GM23338 (cell line): ENCODE results near the gene FGF9. TPM values are rescaled to one million over a fixed set of nuclear protein-coding genes. Genes with fewer than 3 reads are reported as not detected.

ENCODE experiments used
- ATAC-seq: fragments of 200-7000 bp; cut with Tn5 transposase; 3 replicates; pipeline ENCODE4 v1.9.1; 2020
- DNase-seq: peaks from one replicate; pipeline ENCODE4 v3.0.0-alpha.2; 2015; ENCODE audit warnings: low spot score
- H2AFZ ChIP-seq: fragments of 200-600 bp; sonication (generic); 2 replicates; pipeline ENCODE4 v1.8.0; 2016; ENCODE audit warnings: antibody characterized with exemption, mild to moderate bottlenecking, moderate library complexity
- H3F3A ChIP-seq: fragments of 200-600 bp; sonication (generic); replicated peaks from 2 replicates; pipeline ENCODE4 v1.8.0; 2017; ENCODE audit warnings: antibody characterized with exemption, mixed run types, low read depth
- H3K27ac ChIP-seq: fragments of 200-600 bp; sonication (generic); 2 replicates; pipeline ENCODE4 v1.6.1; 2016; ENCODE audit warnings: low read depth
- H3K27me3 ChIP-seq: fragments of 200-600 bp; sonication (generic); 2 replicates; pipeline ENCODE4 v1.8.0; 2016; ENCODE audit warnings: mild to moderate bottlenecking, mixed run types, moderate library complexity; ENCODE audit not compliant: insufficient read depth
- H3K36me3 ChIP-seq: fragments of 200-600 bp; sonication (generic); 2 replicates; pipeline ENCODE4 v1.8.0; 2016; ENCODE audit warnings: mild to moderate bottlenecking; ENCODE audit not compliant: insufficient read depth
- H3K4me1 ChIP-seq: fragments of 200-600 bp; sonication (generic); 2 replicates; pipeline ENCODE4 v1.8.0; 2016; ENCODE audit warnings: mild to moderate bottlenecking, moderate library complexity; ENCODE audit not compliant: insufficient read depth
- H3K4me2 ChIP-seq: fragments of 200-600 bp; sonication (generic); 2 replicates; pipeline ENCODE4 v1.7.1; 2017; ENCODE audit warnings: mixed run types
- H3K4me3 ChIP-seq: fragments of 200-600 bp; sonication (generic); 2 replicates; pipeline ENCODE4 v1.6.1; 2016; ENCODE audit warnings: mixed run types
- H3K79me2 ChIP-seq: fragments of 200-600 bp; sonication (generic); replicated peaks from 2 replicates; pipeline ENCODE4 v1.8.0; 2017; ENCODE audit warnings: mild to moderate bottlenecking; ENCODE audit not compliant: insufficient read depth
- H3K9me2 ChIP-seq: fragments of 200-600 bp; sonication (generic); 2 replicates; pipeline ENCODE4 v1.8.0; 2017; ENCODE audit not compliant: insufficient read depth
- H4K20me1 ChIP-seq: fragments of 200-600 bp; sonication (generic); replicated peaks from 2 replicates; pipeline ENCODE4 v1.8.0; 2017; ENCODE audit warnings: mild to moderate bottlenecking; ENCODE audit not compliant: insufficient read depth
- H3K27ac Mint-ChIP-seq: 2 replicates; pipeline ENCODE4 v1.8.0; 2020; ENCODE audit warnings: inconsistent platforms, mild to moderate bottlenecking, moderate library complexity, mixed read lengths
- H3K27me3 Mint-ChIP-seq: 3 replicates; pipeline ENCODE4 v1.8.0; 2022; ENCODE audit warnings: low read depth, mild to moderate bottlenecking, moderate library complexity, mixed read lengths, inconsistent platforms; ENCODE audit not compliant: insufficient read depth, poor library complexity
- H3K36me3 Mint-ChIP-seq: 3 replicates; pipeline ENCODE4 v1.8.0; 2021; ENCODE audit warnings: low read depth, mild to moderate bottlenecking, inconsistent platforms, moderate library complexity, mixed read lengths
- H3K4me1 Mint-ChIP-seq: 3 replicates; pipeline ENCODE4 v1.8.0; 2020; ENCODE audit warnings: mild to moderate bottlenecking, inconsistent platforms, mixed read lengths
- H3K4me3 Mint-ChIP-seq: 3 replicates; pipeline ENCODE4 v1.8.0; 2021; ENCODE audit warnings: moderate library complexity, mild to moderate bottlenecking, inconsistent platforms, mixed read lengths
- H3K9me3 Mint-ChIP-seq: 3 replicates; pipeline ENCODE4 v1.8.0; 2020; ENCODE audit warnings: moderate library complexity, mild to moderate bottlenecking, inconsistent platforms, mixed read lengths
- CREB1 ChIP-seq: fragments of 250-450 bp; sonication (Bioruptor Pico); IDR thresholded peaks from 2 replicates; pipeline ENCODE4 v1.5.0; 2020; ENCODE audit warnings: low read depth, mild to moderate bottlenecking, moderate library complexity
- EZH2 ChIP-seq: fragments of 200-600 bp; sonication (generic); IDR thresholded peaks from one replicate; pipeline ENCODE4 v1.8.0; 2017; ENCODE audit warnings: antibody characterized with exemption, mild to moderate bottlenecking, low read depth; ENCODE audit not compliant: unreplicated experiment
- EZH2phosphoT487 ChIP-seq: fragments of 200-600 bp; sonication (generic); IDR thresholded peaks from one replicate; pipeline ENCODE4 v1.8.1; 2018; ENCODE audit warnings: antibody characterized with exemption; ENCODE audit not compliant: unreplicated experiment
- JUNB ChIP-seq: IDR thresholded peaks from one replicate; pipeline ENCODE4 v1.6.1; 2016; ENCODE audit warnings: antibody characterized with exemption; ENCODE audit not compliant: unreplicated experiment
- NANOG ChIP-seq: IDR thresholded peaks from 2 replicates; pipeline ENCODE4 v1.6.1; 2016; ENCODE audit warnings: antibody characterized with exemption, borderline replicate concordance
- POLR2AphosphoS5 ChIP-seq: IDR thresholded peaks from 2 replicates; pipeline ENCODE4 v1.6.1; 2016; ENCODE audit warnings: antibody characterized with exemption, low read depth
- STAT1 ChIP-seq: IDR thresholded peaks from one replicate; pipeline ENCODE4 v1.6.1; 2016; ENCODE audit warnings: antibody characterized with exemption; ENCODE audit not compliant: unreplicated experiment
- polyA plus RNA-seq: library from polyadenylated mRNA; unstranded; fragments of >200 nt; fragmentation: Nextera tagmentation; extraction: Ambion mirVana; gene quantifications from 2 replicates; pipeline ENCODE4 v1.2.1, GENCODE V29; 2016
- total RNA-seq: library from RNA; depleted of rRNA; stranded (reverse); fragments of >200 nt; shearing (Covaris generic); gene quantifications from 2 replicates; pipeline ENCODE4 v1.2.3, GENCODE V29; 2014
- TF ChIP-seq, protein P1 (sequence below), 2 experiments: fragments of 200-600 bp in 1 of 2; sonication (generic) in 1 of 2; conservative IDR thresholded peaks; 2 replicates each; pipeline versions ENCODE4 v1.5.1 to v1.6.1; 2016 to 2017; ENCODE audit warnings: antibody characterized with exemption in 2 of 2, low read depth in 2 of 2, mild to moderate bottlenecking in 2 of 2, moderate library complexity in 1 of 2
- TF ChIP-seq, protein P2 (sequence below): IDR thresholded peaks from one replicate; pipeline ENCODE4 v1.6.1; 2018; ENCODE audit warnings: antibody characterized with exemption; ENCODE audit not compliant: unreplicated experiment
- TF ChIP-seq, protein P3 (sequence below): IDR thresholded peaks from 2 replicates; pipeline ENCODE4 v1.6.1; 2016; ENCODE audit warnings: antibody characterized with exemption

FGF9 gene
- total and polyA plus RNA-seq, 2 experiments from 2014 or later = 0.27 TPM; not detected in 1

DNA sequence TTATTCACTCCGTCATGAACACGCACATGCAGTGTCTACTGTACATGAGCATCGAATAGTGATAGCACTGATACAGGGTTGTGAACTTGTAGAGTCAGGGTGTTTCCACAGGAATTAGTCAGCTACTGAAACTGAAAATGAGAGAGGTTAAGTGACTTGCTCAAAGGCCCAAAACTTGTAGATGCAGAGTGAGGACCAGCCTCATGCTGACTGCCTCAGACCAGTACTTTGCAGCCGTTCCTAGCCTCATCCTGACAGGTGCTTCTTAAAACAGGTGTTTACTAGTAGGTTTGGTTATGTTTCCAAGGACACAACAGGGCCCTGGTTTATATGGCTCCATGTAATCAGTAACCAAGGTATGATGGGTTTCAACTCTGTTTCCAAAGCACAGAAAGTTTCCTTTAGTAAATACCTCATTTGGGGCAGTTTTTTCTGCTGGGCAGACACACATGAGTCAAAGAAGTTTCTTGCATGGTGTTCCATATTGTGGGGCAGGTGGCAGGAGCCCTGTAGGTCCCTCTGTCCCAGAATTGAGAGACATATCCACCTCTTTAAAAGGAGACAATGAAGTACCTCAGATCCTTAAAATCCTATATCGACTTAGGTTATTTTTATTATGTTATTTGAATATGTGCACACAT, 16.0 kb downstream of the FGF9 start:
- H3K9me2 ChIP-seq = no peaks in the 10 kb centered on the region
- no peak for DNase-seq
- H3K4me2 ChIP-seq = no peak overlapping the region
- TF ChIP-seq NANOG = no peak
- no peak for TF ChIP-seq POLR2AphosphoS5
- no peak for TF ChIP-seq JUNB
- TF ChIP-seq STAT1 = no peak
- H3K4me1 ChIP-seq = no peaks in the 10 kb centered on the region
- H3K36me3 Mint-ChIP-seq = no peaks in the 10 kb centered on the region
- H3K9me3 Mint-ChIP-seq = no peaks in the 10 kb centered on the region
- no peak overlapping the region for H3K4me3 Mint-ChIP-seq
- no peaks in the 10 kb centered on the region for H3K79me2 ChIP-seq
- no peaks in the 10 kb centered on the region for H3K36me3 ChIP-seq
- 0 out of 3 replicates have a peak, but pooled peaks cover 3% of the 10 kb centered on the region for H3K4me1 Mint-ChIP-seq
- H3K27ac ChIP-seq = no peak overlapping the region
- H2AFZ ChIP-seq = no peak overlapping the region
- no peaks in the 10 kb centered on the region for H4K20me1 ChIP-seq
- no peaks in the 10 kb centered on the region for H3K27me3 ChIP-seq
- H3F3A ChIP-seq = no peaks in the 10 kb centered on the region
- no peak overlapping the region for H3K27ac Mint-ChIP-seq
- H3K4me3 ChIP-seq = no peak overlapping the region
- peaks cover 3% of the 10 kb centered on the region for H3K27me3 Mint-ChIP-seq
- ATAC-seq = no peak

DNA sequence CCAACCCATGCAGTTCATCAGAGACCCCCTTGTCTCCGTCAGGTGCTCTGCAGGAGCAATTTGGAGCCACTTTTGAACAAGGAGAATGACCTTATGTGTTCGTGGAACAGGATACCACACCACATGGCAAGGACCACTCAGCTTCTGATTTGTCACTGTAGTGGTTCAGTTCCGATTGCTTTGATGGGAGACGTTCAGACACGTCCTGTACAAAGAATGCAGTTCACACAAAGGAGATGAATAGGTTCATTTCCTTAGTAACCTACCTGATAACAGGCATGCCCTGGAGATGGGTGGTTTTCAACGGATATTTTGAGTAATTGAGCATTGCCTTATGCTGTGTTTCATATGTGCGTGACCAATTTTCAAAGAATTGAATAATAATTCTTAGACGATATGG, 17.2 kb downstream of the FGF9 start:
- H3F3A ChIP-seq = no peaks in the 10 kb centered on the region
- H3K36me3 ChIP-seq = no peaks in the 10 kb centered on the region
- ATAC-seq (no peak), DNase-seq (no peak)
- no peaks in the 10 kb centered on the region for H4K20me1 ChIP-seq
- H3K9me2 ChIP-seq = no peaks in the 10 kb centered on the region
- H2AFZ ChIP-seq = peak overlapping the region; percentile 69; the same call in 1 of the 2 replicates
- 0 out of 3 replicates have a peak, but pooled peaks cover 3% of the 10 kb centered on the region for H3K4me1 Mint-ChIP-seq
- peaks cover 3% of the 10 kb centered on the region for H3K27me3 Mint-ChIP-seq
- no peaks in the 10 kb centered on the region for H3K79me2 ChIP-seq
- no peak overlapping the region for H3K4me2 ChIP-seq
- no peaks in the 10 kb centered on the region for H3K36me3 Mint-ChIP-seq
- H3K27me3 ChIP-seq = no peaks in the 10 kb centered on the region
- no peak overlapping the region for H3K27ac ChIP-seq
- H3K27ac Mint-ChIP-seq = no peak overlapping the region
- H3K9me3 Mint-ChIP-seq = no peaks in the 10 kb centered on the region
- H3K4me1 ChIP-seq = no peaks in the 10 kb centered on the region
- H3K4me3 ChIP-seq = no peak overlapping the region
- no peak overlapping the region for H3K4me3 Mint-ChIP-seq
- TF ChIP-seq, protein P1, sequence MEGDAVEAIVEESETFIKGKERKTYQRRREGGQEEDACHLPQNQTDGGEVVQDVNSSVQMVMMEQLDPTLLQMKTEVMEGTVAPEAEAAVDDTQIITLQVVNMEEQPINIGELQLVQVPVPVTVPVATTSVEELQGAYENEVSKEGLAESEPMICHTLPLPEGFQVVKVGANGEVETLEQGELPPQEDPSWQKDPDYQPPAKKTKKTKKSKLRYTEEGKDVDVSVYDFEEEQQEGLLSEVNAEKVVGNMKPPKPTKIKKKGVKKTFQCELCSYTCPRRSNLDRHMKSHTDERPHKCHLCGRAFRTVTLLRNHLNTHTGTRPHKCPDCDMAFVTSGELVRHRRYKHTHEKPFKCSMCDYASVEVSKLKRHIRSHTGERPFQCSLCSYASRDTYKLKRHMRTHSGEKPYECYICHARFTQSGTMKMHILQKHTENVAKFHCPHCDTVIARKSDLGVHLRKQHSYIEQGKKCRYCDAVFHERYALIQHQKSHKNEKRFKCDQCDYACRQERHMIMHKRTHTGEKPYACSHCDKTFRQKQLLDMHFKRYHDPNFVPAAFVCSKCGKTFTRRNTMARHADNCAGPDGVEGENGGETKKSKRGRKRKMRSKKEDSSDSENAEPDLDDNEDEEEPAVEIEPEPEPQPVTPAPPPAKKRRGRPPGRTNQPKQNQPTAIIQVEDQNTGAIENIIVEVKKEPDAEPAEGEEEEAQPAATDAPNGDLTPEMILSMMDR (conservative IDR thresholded peaks at IDR 0.05; ENCODE audit: low read depth in 2 of 2) = no peak
- no peak for TF ChIP-seq STAT1
- no peak for TF ChIP-seq EZH2phosphoT487
- TF ChIP-seq, protein P2, sequence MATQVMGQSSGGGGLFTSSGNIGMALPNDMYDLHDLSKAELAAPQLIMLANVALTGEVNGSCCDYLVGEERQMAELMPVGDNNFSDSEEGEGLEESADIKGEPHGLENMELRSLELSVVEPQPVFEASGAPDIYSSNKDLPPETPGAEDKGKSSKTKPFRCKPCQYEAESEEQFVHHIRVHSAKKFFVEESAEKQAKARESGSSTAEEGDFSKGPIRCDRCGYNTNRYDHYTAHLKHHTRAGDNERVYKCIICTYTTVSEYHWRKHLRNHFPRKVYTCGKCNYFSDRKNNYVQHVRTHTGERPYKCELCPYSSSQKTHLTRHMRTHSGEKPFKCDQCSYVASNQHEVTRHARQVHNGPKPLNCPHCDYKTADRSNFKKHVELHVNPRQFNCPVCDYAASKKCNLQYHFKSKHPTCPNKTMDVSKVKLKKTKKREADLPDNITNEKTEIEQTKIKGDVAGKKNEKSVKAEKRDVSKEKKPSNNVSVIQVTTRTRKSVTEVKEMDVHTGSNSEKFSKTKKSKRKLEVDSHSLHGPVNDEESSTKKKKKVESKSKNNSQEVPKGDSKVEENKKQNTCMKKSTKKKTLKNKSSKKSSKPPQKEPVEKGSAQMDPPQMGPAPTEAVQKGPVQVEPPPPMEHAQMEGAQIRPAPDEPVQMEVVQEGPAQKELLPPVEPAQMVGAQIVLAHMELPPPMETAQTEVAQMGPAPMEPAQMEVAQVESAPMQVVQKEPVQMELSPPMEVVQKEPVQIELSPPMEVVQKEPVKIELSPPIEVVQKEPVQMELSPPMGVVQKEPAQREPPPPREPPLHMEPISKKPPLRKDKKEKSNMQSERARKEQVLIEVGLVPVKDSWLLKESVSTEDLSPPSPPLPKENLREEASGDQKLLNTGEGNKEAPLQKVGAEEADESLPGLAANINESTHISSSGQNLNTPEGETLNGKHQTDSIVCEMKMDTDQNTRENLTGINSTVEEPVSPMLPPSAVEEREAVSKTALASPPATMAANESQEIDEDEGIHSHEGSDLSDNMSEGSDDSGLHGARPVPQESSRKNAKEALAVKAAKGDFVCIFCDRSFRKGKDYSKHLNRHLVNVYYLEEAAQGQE = no peak
- TF ChIP-seq JUNB = no peak
- TF ChIP-seq CREB1 = no peak
- TF ChIP-seq NANOG = no peak
- no peak for TF ChIP-seq POLR2AphosphoS5
- TF ChIP-seq, protein P3, sequence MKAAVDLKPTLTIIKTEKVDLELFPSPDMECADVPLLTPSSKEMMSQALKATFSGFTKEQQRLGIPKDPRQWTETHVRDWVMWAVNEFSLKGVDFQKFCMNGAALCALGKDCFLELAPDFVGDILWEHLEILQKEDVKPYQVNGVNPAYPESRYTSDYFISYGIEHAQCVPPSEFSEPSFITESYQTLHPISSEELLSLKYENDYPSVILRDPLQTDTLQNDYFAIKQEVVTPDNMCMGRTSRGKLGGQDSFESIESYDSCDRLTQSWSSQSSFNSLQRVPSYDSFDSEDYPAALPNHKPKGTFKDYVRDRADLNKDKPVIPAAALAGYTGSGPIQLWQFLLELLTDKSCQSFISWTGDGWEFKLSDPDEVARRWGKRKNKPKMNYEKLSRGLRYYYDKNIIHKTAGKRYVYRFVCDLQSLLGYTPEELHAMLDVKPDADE = no peak
- no peak for TF ChIP-seq EZH2
